HepG2 (cell line): Measurements from ENCODE around the gene SYT13. TPM values are rescaled to one million over a fixed set of nuclear protein-coding genes. Genes with fewer than 3 reads are reported as not detected.

Experiments used
- ATAC-seq: fragments of 200-7000 bp; cut with Tn5 transposase; 3 replicates; pipeline ENCODE4 v1.9.1; 2020; ENCODE audit warnings: mild to moderate bottlenecking, moderate library complexity
- BruUV-seq: library from RNA; stranded (reverse); fragments of 400-500 nt; replicated peaks from 2 replicates; lab custom pipeline; 2021; lab: Mats Ljungman, UMichigan
- CTCF ChIA-PET: fragments of 300-600 bp; formaldehyde crosslinking; extraction: SDS; loops from one replicate; lab custom pipeline; 2021; ENCODE audit warnings: low total read pairs, inconsistent platforms, low intra/inter-chr PET ratio; lab: Yijun Ruan, JAX
- POLR2A ChIA-PET: fragments of 350-600 bp; sonication (Branson Sonifier 250); formaldehyde crosslinking; loops from one replicate; lab custom pipeline; 2020; ENCODE audit warnings: antibody characterized with exemption, inconsistent platforms; lab: Yijun Ruan, JAX
- DNase-seq: peaks from one replicate; pipeline ENCODE4 v3.0.0-alpha.2; 2015; ENCODE audit warnings: low spot score
- FAIRE-seq: peaks from 3 replicates; lab custom pipeline; 2011; peaks lifted over from hg19 to GRCh38; lab: Jason Lieb, UNC
- H2AFZ ChIP-seq: one replicate; pipeline ENCODE4 v1.6.1; 2011; ENCODE audit warnings: low read length, inconsistent platforms
- H3K27ac ChIP-seq: fragments of 300-600 bp; 3 replicates; pipeline ENCODE4 v1.8.0; 2011; ENCODE audit warnings: mixed run types, mild to moderate bottlenecking, mixed read lengths, low read length, inconsistent platforms; ENCODE audit not compliant: insufficient read depth; ENCODE audit errors: extremely low read length
- H3K27me3 ChIP-seq, 2 experiments: fragments of 200-600 bp in 1 of 2; 2 replicates in 1 of 2; 3 replicates in 1 of 2; pipeline versions ENCODE4 v1.6.0 to v1.8.0; 2011; ENCODE audit warnings: low read length in 2 of 2, mild to moderate bottlenecking in 2 of 2, moderate library complexity in 2 of 2, inconsistent platforms in 1 of 2; ENCODE audit not compliant: insufficient read depth in 2 of 2, control insufficient read depth in 1 of 2
- H3K36me3 ChIP-seq, 2 experiments: fragments of 200-600 bp in 1 of 2; replicated peaks in 1 of 2; 2 replicates in 1 of 2; 3 replicates in 1 of 2; pipeline versions ENCODE4 v1.5.1 to v1.8.0; 2011; ENCODE audit warnings: low read length in 2 of 2, inconsistent platforms in 1 of 2; ENCODE audit not compliant: insufficient read depth in 2 of 2, control insufficient read depth in 1 of 2
- H3K4me1 ChIP-seq: 2 replicates; pipeline ENCODE4 v1.5.1; 2012; ENCODE audit warnings: low read length, inconsistent platforms; ENCODE audit not compliant: insufficient read depth
- H3K4me2 ChIP-seq: 2 replicates; pipeline ENCODE4 v1.6.0; 2011; ENCODE audit warnings: low read depth, low read length, inconsistent platforms
- H3K4me3 ChIP-seq, 3 experiments: fragments of 200-600 bp in 1 of 3; sonication (generic), shearing (Covaris generic) in 1 of 3; replicated peaks in 1 of 3; 2 replicates each; pipeline ENCODE4 v1.5.1; 2011 to 2016; ENCODE audit warnings: low read length in 3 of 3, inconsistent platforms in 2 of 3, low read depth in 2 of 3, mild to moderate bottlenecking in 2 of 3, control low read depth in 1 of 3, mixed read lengths in 1 of 3; ENCODE audit not compliant: insufficient read depth in 1 of 3
- H3K79me2 ChIP-seq: one replicate; pipeline ENCODE4 v1.6.1; 2011; ENCODE audit warnings: low read length, inconsistent platforms; ENCODE audit not compliant: insufficient read depth
- H3K9ac ChIP-seq: 2 replicates; pipeline ENCODE4 v1.6.0; 2011; ENCODE audit warnings: mild to moderate bottlenecking, low read depth, low read length, inconsistent platforms; ENCODE audit not compliant: insufficient read depth
- H3K9me3 ChIP-seq: 2 replicates; pipeline ENCODE4 v1.5.1; 2012; ENCODE audit warnings: mild to moderate bottlenecking, low read length
- H4K20me1 ChIP-seq: 2 replicates; pipeline ENCODE4 v1.6.0; 2011; ENCODE audit warnings: inconsistent platforms, mild to moderate bottlenecking, low read length, moderate library complexity; ENCODE audit not compliant: insufficient read depth
- CENPT ChIP-seq: sonication (generic); formaldehyde crosslinking; IDR thresholded peaks from 2 replicates; pipeline ENCODE4 v1.8.0; 2022; ENCODE audit warnings: low read depth, mild to moderate bottlenecking, moderate library complexity, missing genetic modification reagents
- MAFG ChIP-seq: sonication (generic); formaldehyde crosslinking; IDR thresholded peaks from 2 replicates; pipeline ENCODE4 v1.5.1; 2020; ENCODE audit warnings: mild to moderate bottlenecking, missing genetic modification reagents
- MIXL1 ChIP-seq: IDR thresholded peaks from 2 replicates; pipeline ENCODE4 v1.6.1; 2016
- TP53 ChIP-seq: sonication (generic); formaldehyde crosslinking; conservative IDR thresholded peaks from 2 replicates; pipeline ENCODE4 v1.4.0; 2020; ENCODE audit warnings: missing genetic modification reagents
- ZFP1 ChIP-seq: IDR thresholded peaks from 2 replicates; pipeline ENCODE4 v1.6.1; 2016
- ZNF343 ChIP-seq: sonication (generic); formaldehyde crosslinking; IDR thresholded peaks from 2 replicates; pipeline ENCODE4 v1.4.0; 2020; ENCODE audit warnings: mild to moderate bottlenecking, missing genetic modification reagents
- ZNF546 ChIP-seq: sonication (generic); formaldehyde crosslinking; conservative IDR thresholded peaks from 2 replicates; pipeline ENCODE4 v1.8.1; 2023; ENCODE audit warnings: mild to moderate bottlenecking, missing genetic modification reagents
- ZNF549 ChIP-seq: sonication (generic); formaldehyde crosslinking; IDR thresholded peaks from 2 replicates; pipeline ENCODE4 v1.5.0; 2020; ENCODE audit warnings: missing genetic modification reagents
- ZNF83 ChIP-seq: sonication (generic); formaldehyde crosslinking; IDR thresholded peaks from 2 replicates; pipeline ENCODE4 v1.4.0; 2020; ENCODE audit warnings: missing genetic modification reagents, mild to moderate bottlenecking, borderline replicate concordance
- WGBS: methylation state at CpG from one replicate; pipeline ENCODE4 v1.1.6; 2017; ENCODE audit warnings: low lambda C conversion rate; 5-methylcytosine and 5-hydroxymethylcytosine counted together
- in situ Hi-C: cut with HindIII; loops from 2 replicates; pipeline ENCODE4 v1.10.0; 2017; ENCODE audit warnings: low pct_unique_long_range_greater_than_20kb; ENCODE audit not compliant: extremely low pct_ligation_motif_present
- intact Hi-C: fragments of 100-400 bp; cut with micrococcal nuclease; formaldehyde crosslinking; loops from one replicate; pipeline ENCODE4 v1.10.0; 2022; ENCODE audit not compliant: unreplicated experiment
- polyA plus RNA-seq, 8 experiments: library from polyadenylated mRNA; depleted of rRNA in 3 of 8; stranded (reverse) in 7 of 8; unstranded in 1 of 8; fragments of >200 nt; fragmentation: Illumina TruSeq in 4 of 8; extraction: Trizol in 4 of 8; gene quantifications; 2 replicates each; pipeline versions ENCODE4 v1.2.1 to v1.2.3, GENCODE V29; 2011 to 2016; ENCODE audit warnings: low read depth in 4 of 8, missing spikeins in 1 of 8, mixed read lengths in 1 of 8; ENCODE audit not compliant: insufficient read depth in 1 of 8
- total RNA-seq, 5 experiments: library from RNA; depleted of rRNA; stranded (reverse); fragments of >200 nt; fragmentation: Illumina TruSeq; extraction: Trizol; gene quantifications; 2 replicates each; pipeline ENCODE4 v1.2.3, GENCODE V29; 2016; ENCODE audit warnings: low read depth in 1 of 5
- TF ChIP-seq, protein P1 (sequence below): sonication (generic); formaldehyde crosslinking; IDR thresholded peaks from 2 replicates; pipeline ENCODE4 v1.4.0; 2020; ENCODE audit warnings: missing genetic modification reagents, borderline replicate concordance
- TF ChIP-seq, protein P2 (sequence below): sonication (generic); formaldehyde crosslinking; IDR thresholded peaks from 2 replicates; pipeline ENCODE4 v1.4.0; 2020; ENCODE audit warnings: mild to moderate bottlenecking, missing genetic modification reagents
- TF ChIP-seq, protein P3 (sequence below): sonication (generic); formaldehyde crosslinking; IDR thresholded peaks from 2 replicates; pipeline ENCODE4 v1.4.0; 2020; ENCODE audit warnings: missing genetic modification reagents

Gene SYT13
- total and polyA plus RNA-seq, 2 of the 13 experiments (the other 11 are each of a cell fraction or from before 2014, with no cell fraction given): 0.02 to 0.13 TPM

DNA sequence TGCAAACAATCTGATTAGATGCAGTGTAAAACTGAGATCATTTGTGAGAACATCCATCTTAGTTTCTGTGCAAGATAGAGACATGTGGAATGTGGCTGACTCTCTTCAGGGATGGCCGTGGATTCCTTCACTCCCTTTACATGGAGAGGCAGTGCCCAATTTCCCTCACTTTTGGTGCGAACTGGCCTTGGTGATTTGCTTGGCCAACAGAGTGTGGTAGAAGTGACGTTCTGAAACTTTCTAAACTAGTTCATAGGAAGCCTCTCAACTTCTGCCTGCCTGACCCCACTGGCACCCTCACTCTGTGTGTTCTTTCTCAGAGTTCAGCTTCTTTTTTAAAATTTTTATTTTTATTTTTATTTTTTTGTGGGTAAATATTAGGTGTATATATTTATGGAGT lies 9.9 kb upstream of the SYT13 start:
- H3K27me3 ChIP-seq: peaks cover 0 to 1% of the 10 kb centered on the region in 2 experiments; a peak in 1 of 5 replicates
- intact Hi-C loops (no loop called here), in situ Hi-C loops (no loop called here)

More for the DNA sequence above, 9.9 kb upstream of the SYT13 start:
- BruUV-seq: no TSS peak
- Histone ChIP-seq H3K36me3 (no peaks in the 10 kb centered on the region), H3K9ac (no peak overlapping the region), H4K20me1 (no peaks in the 10 kb centered on the region), H3K4me1 (no peaks in the 10 kb centered on the region), H3K79me2 (no peaks in the 10 kb centered on the region), H3K4me2 (no peak overlapping the region), H2AFZ (no peak overlapping the region), H3K27ac (no peak overlapping the region), H3K4me3 (no peak overlapping the region), H3K9me3 (no peaks in the 10 kb centered on the region)
- CTCF ChIA-PET: no interaction called here
- ATAC-seq: no peak
- no peak for FAIRE-seq
- no peak for DNase-seq
- 3% methylated on average over 3 of the region's 3 CpGs for WGBS
- TF ChIP-seq MIXL1: no peak
- TF ChIP-seq, protein P1, sequence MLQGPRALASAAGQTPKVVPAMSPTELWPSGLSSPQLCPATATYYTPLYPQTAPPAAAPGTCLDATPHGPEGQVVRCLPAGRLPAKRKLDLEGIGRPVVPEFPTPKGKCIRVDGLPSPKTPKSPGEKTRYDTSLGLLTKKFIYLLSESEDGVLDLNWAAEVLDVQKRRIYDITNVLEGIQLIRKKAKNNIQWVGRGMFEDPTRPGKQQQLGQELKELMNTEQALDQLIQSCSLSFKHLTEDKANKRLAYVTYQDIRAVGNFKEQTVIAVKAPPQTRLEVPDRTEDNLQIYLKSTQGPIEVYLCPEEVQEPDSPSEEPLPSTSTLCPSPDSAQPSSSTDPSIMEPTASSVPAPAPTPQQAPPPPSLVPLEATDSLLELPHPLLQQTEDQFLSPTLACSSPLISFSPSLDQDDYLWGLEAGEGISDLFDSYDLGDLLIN (CRISPR knock-in tag): no peak
- no peak for TF ChIP-seq TP53 (CRISPR knock-in tag)
- TF ChIP-seq CENPT (CRISPR knock-in tag): no peak
- TF ChIP-seq, protein P2, sequence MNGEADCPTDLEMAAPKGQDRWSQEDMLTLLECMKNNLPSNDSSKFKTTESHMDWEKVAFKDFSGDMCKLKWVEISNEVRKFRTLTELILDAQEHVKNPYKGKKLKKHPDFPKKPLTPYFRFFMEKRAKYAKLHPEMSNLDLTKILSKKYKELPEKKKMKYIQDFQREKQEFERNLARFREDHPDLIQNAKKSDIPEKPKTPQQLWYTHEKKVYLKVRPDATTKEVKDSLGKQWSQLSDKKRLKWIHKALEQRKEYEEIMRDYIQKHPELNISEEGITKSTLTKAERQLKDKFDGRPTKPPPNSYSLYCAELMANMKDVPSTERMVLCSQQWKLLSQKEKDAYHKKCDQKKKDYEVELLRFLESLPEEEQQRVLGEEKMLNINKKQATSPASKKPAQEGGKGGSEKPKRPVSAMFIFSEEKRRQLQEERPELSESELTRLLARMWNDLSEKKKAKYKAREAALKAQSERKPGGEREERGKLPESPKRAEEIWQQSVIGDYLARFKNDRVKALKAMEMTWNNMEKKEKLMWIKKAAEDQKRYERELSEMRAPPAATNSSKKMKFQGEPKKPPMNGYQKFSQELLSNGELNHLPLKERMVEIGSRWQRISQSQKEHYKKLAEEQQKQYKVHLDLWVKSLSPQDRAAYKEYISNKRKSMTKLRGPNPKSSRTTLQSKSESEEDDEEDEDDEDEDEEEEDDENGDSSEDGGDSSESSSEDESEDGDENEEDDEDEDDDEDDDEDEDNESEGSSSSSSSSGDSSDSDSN (CRISPR knock-in tag): no peak
- no peak for TF ChIP-seq ZNF343 (CRISPR knock-in tag)
- TF ChIP-seq ZFP1: no peak
- TF ChIP-seq ZNF546 (CRISPR knock-in tag): no peak
- TF ChIP-seq ZNF549 (CRISPR knock-in tag): no peak
- TF ChIP-seq, protein P3, sequence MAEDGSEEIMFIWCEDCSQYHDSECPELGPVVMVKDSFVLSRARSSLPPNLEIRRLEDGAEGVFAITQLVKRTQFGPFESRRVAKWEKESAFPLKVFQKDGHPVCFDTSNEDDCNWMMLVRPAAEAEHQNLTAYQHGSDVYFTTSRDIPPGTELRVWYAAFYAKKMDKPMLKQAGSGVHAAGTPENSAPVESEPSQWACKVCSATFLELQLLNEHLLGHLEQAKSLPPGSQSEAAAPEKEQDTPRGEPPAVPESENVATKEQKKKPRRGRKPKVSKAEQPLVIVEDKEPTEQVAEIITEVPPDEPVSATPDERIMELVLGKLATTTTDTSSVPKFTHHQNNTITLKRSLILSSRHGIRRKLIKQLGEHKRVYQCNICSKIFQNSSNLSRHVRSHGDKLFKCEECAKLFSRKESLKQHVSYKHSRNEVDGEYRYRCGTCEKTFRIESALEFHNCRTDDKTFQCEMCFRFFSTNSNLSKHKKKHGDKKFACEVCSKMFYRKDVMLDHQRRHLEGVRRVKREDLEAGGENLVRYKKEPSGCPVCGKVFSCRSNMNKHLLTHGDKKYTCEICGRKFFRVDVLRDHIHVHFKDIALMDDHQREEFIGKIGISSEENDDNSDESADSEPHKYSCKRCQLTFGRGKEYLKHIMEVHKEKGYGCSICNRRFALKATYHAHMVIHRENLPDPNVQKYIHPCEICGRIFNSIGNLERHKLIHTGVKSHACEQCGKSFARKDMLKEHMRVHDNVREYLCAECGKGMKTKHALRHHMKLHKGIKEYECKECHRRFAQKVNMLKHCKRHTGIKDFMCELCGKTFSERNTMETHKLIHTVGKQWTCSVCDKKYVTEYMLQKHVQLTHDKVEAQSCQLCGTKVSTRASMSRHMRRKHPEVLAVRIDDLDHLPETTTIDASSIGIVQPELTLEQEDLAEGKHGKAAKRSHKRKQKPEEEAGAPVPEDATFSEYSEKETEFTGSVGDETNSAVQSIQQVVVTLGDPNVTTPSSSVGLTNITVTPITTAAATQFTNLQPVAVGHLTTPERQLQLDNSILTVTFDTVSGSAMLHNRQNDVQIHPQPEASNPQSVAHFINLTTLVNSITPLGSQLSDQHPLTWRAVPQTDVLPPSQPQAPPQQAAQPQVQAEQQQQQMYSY (CRISPR knock-in tag): no peak
- TF ChIP-seq ZNF83 (CRISPR knock-in tag): no peak
- TF ChIP-seq MAFG (CRISPR knock-in tag): no peak
- POLR2A ChIA-PET: no interaction called here
